Breast epithelium (tissue), 4 donors: Measurements from ENCODE around the gene ACTL10. TPM values are rescaled to one million over a fixed set of nuclear protein-coding genes. Genes with fewer than 3 reads are reported as not detected.

Source experiments
- DNase-seq, 2 donors: peaks; one replicate each; pipeline ENCODE4 v3.0.0-alpha.2; 2019; ENCODE audit warnings: low spot score in 2 of 2
- H3K27ac ChIP-seq, 2 donors: fragments of 200-600 bp; sonication (generic) in 1 of 2; one replicate each; pipeline ENCODE4 v1.5.1; 2016 to 2019; ENCODE audit warnings: mild to moderate bottlenecking in 1 of 2
- H3K27me3 ChIP-seq, 2 donors: fragments of 200-600 bp; sonication (generic) in 1 of 2; one replicate each; pipeline versions ENCODE4 v1.5.1 to v1.6.0; 2017 to 2019; ENCODE audit warnings: control low read depth in 1 of 2, mild to moderate bottlenecking in 1 of 2
- H3K36me3 ChIP-seq: fragments of 200-600 bp; one replicate; pipeline ENCODE4 v1.5.1; 2019
- H3K4me1 ChIP-seq, 2 donors: fragments of 200-600 bp; sonication (generic); one replicate each; pipeline ENCODE4 v1.5.1; 2016 to 2019; ENCODE audit warnings: control low read depth in 1 of 2
- H3K4me3 ChIP-seq, 3 donors: fragments of 200-600 bp; sonication (generic); 1 replicate in 2 of 3; 2 replicates in 1 of 3; pipeline ENCODE4 v1.5.1; 2016 to 2019; ENCODE audit warnings: mild to moderate bottlenecking in 3 of 3, moderate library complexity in 2 of 3
- H3K9me3 ChIP-seq, 2 donors: fragments of 200-600 bp; sonication (generic) in 1 of 2; one replicate each; pipeline ENCODE4 v1.5.1; 2016 to 2019; ENCODE audit warnings: control low read depth in 1 of 2
- CTCF ChIP-seq, 3 donors: fragments of 450-650 bp; IDR thresholded peaks; one replicate each; pipeline ENCODE4 v1.5.1; 2016 to 2017; ENCODE audit warnings: antibody characterized with exemption in 3 of 3, mild to moderate bottlenecking in 3 of 3, moderate library complexity in 3 of 3
- POLR2A ChIP-seq: fragments of 450-650 bp; IDR thresholded peaks from one replicate; pipeline ENCODE4 v1.6.1; 2016; ENCODE audit warnings: antibody characterized with exemption, mild to moderate bottlenecking, moderate library complexity
- POLR2AphosphoS5 ChIP-seq, 3 donors: sonication (generic); formaldehyde crosslinking; IDR thresholded peaks; one replicate each; pipeline ENCODE4 v1.6.1; 2017; ENCODE audit warnings: antibody characterized with exemption in 3 of 3
- intact Hi-C: fragments of 100-400 bp; cut with DNase I; formaldehyde crosslinking; loops from one replicate; pipeline ENCODE4 v1.15.1; 2023; ENCODE audit warnings: low total_unique reads
- total RNA-seq, 3 donors: library from RNA; depleted of rRNA; stranded (reverse); fragments of >200 nt; gene quantifications; one replicate each; pipeline ENCODE4 v1.1.0, GENCODE V29; 2016

ACTL10 gene
- total RNA-seq, 3 donors from 2014 or later = 1.4 to 3.4 (median 2.6) TPM

- intact Hi-C loops = no loop called here
- no peaks in the 10 kb centered on the region for H3K4me1 ChIP-seq
- no peaks in the 10 kb centered on the region for H3K27me3 ChIP-seq
- no peaks in the 10 kb centered on the region for H3K9me3 ChIP-seq
- no peak overlapping the region for H3K4me3 ChIP-seq
- H3K27ac ChIP-seq = no peak overlapping the region
- H3K36me3 ChIP-seq = no peaks in the 10 kb centered on the region
- DNase-seq = no peak
- TF ChIP-seq POLR2A = no peak
- TF ChIP-seq POLR2AphosphoS5 (IDR thresholded peaks at IDR 0.05) = no peak
- TF ChIP-seq CTCF (IDR thresholded peaks at IDR 0.05) = no peak
Measured at GRCh38 chr20:33709905-33710541, 43.3 kb downstream of the ACTL10 start.

GRCh38 chr20:33710681-33711445 is 44.1 kb downstream of the ACTL10 start:
- no peak for TF ChIP-seq CTCF (IDR thresholded peaks at IDR 0.05)
- no peak for TF ChIP-seq POLR2AphosphoS5 (IDR thresholded peaks at IDR 0.05)
- no peak for TF ChIP-seq POLR2A
- no peak overlapping the region for H3K4me3 ChIP-seq
- H3K9me3 ChIP-seq = no peaks in the 10 kb centered on the region
- no peaks in the 10 kb centered on the region for H3K4me1 ChIP-seq
- H3K36me3 ChIP-seq = no peaks in the 10 kb centered on the region
- intact Hi-C loops = no loop called here
- H3K27ac ChIP-seq = no peak overlapping the region
- DNase-seq = no peak
- H3K27me3 ChIP-seq = no peaks in the 10 kb centered on the region

- intact Hi-C loops = no loop called here
- no peak overlapping the region for H3K27ac ChIP-seq
- H3K4me3 ChIP-seq = no peak overlapping the region
- DNase-seq = no peak
- no peaks in the 10 kb centered on the region for H3K9me3 ChIP-seq
- TF ChIP-seq POLR2A (no peak), POLR2AphosphoS5 (IDR thresholded peaks at IDR 0.05) (no peak), CTCF (IDR thresholded peaks at IDR 0.05) (no peak)
- H3K4me1 ChIP-seq = no peaks in the 10 kb centered on the region
- H3K36me3 ChIP-seq = no peaks in the 10 kb centered on the region
- H3K27me3 ChIP-seq = no peaks in the 10 kb centered on the region
Measured at GRCh38 chr20:33711446-33711738, 44.6 kb downstream of the ACTL10 start.

GRCh38 chr20:33713865-33714367 is 47.2 kb downstream of the ACTL10 start:
- Histone ChIP-seq H3K27me3 (no peaks in the 10 kb centered on the region), H3K9me3 (no peaks in the 10 kb centered on the region), H3K27ac (no peak overlapping the region), H3K4me1 (peaks cover 1 to 5% of the 10 kb centered on the region in 2 donors), H3K4me3 (no peak overlapping the region), H3K36me3 (no peaks in the 10 kb centered on the region)
- no peak for DNase-seq
- intact Hi-C loops = loop anchor here (2.0 kb wide), 1 partner anchor 71 kb away; no protein-coding TSS in a partner anchor
- TF ChIP-seq POLR2A = no peak
- TF ChIP-seq CTCF (IDR thresholded peaks at IDR 0.05) = no peak
- no peak for TF ChIP-seq POLR2AphosphoS5 (IDR thresholded peaks at IDR 0.05)

- H3K36me3 ChIP-seq = no peaks in the 10 kb centered on the region
- no peaks in the 10 kb centered on the region for H3K9me3 ChIP-seq
- intact Hi-C loops = no loop called here
- H3K4me1 ChIP-seq = peaks cover 8 to 12% of the 10 kb centered on the region in 2 donors
- TF ChIP-seq CTCF (IDR thresholded peaks at IDR 0.05) (no peak), POLR2A (no peak), POLR2AphosphoS5 (IDR thresholded peaks at IDR 0.05) (no peak)
- no peak overlapping the region for H3K27ac ChIP-seq
- no peak overlapping the region for H3K4me3 ChIP-seq
- H3K27me3 ChIP-seq = no peaks in the 10 kb centered on the region
- DNase-seq = no peak
Measured at GRCh38 chr20:33716498-33716897, 49.8 kb downstream of the ACTL10 start.
